Stimulated activated CD4-positive, alpha-beta T cell treated with anti-CD3 and anti-CD28 coated beads, Interleukin-12 subunit alpha, Interleukin-12 subunit beta, amount 100 ng/mL, for 48 hours (primary cell): ENCODE results near the gene CTNNA2.
"Not testable (repeated sequence)": the region's sequence is repeated elsewhere in the genome, so short reads cannot be mapped to it uniquely, and the experiment has no call there.

Source experiments
- DNase-seq, 3 donors: peaks; one replicate each; pipeline ENCODE4 v3.0.0-alpha.2; 2020; ENCODE audit warnings: low read depth in 2 of 3, low spot score in 1 of 3

The CTNNA2 gene

GRCh38 chr2:80185091-80185490 lies 672.2 kb downstream of the CTNNA2 start:
- DNase-seq = no peak

GRCh38 chr2:80186262-80186661 lies 673.4 kb downstream of the CTNNA2 start:
- DNase-seq = no peak

DNA sequence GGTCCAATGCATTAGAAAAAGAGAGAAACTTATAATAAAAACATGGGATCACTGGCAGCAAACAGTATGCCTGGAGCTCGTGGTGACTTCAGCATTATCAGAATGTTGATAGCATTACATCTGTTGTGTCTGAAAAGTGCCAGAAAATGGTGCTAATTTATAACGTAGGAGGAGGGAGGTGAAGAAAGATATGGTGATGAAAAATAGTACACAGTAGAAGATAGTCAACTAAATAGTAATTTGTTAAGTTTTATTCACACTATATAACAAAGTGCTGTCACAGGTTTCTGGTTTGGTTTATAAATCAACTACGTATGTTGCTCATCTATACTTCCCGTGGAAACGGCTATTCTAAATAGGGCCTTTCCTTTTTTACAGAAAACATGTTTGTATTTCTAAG lies 674.3 kb downstream of the CTNNA2 start:
- no peak for DNase-seq

DNA sequence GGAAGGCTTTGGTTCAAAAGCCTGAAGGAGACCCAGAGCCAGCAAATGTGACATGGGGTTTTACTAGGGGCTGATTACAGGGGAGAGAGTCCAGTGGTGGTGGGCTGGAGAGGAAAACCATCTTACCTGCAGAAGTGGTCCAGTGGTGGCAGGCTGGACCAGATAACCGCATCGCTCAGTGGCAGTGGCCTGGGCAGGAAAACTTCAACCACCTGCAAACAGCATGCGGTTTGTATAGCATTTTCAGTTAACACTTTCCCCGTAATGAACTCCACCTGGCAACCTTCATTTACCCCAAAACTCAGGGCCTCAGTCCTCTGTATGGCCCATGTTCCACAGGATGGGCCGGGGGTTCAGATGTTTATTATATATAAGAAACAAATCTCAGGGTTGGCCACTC lies 677.3 kb downstream of the CTNNA2 start:
- DNase-seq = no peak

- no peak for DNase-seq
Observed at GRCh38 chr2:80193566-80193965, 680.7 kb downstream of the CTNNA2 start.

GRCh38 chr2:80195034-80195433 lies 682.2 kb downstream of the CTNNA2 start:
- no peak for DNase-seq

- no peak for DNase-seq
Observed at GRCh38 chr2:80198042-80198441, 685.2 kb downstream of the CTNNA2 start.

GRCh38 chr2:80199504-80199903 lies 686.7 kb downstream of the CTNNA2 start:
- DNase-seq = no peak

GRCh38 chr2:80203929-80204328 lies 691.1 kb downstream of the CTNNA2 start:
- not testable (repeated sequence) for DNase-seq

GRCh38 chr2:80205498-80205897 lies 692.6 kb downstream of the CTNNA2 start:
- DNase-seq = no peak

DNA sequence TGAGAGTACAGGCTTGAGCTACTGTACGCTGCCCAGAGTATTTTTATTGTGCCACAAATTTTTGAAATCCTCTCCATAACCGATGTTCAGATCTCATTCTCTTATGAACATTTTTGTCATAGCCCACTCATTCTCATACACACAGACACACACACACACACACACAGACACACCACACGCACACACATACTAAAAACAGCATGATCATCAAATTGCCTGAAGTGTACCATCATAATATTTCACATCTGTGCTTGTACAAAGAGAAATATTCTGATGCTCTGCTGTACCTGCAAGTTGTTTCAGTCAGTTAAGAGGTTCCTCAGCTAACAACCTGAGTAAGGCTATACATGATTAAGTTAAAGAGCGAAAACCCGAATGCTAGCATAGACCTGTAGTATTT lies 696.6 kb downstream of the CTNNA2 start:
- DNase-seq = no peak

DNA sequence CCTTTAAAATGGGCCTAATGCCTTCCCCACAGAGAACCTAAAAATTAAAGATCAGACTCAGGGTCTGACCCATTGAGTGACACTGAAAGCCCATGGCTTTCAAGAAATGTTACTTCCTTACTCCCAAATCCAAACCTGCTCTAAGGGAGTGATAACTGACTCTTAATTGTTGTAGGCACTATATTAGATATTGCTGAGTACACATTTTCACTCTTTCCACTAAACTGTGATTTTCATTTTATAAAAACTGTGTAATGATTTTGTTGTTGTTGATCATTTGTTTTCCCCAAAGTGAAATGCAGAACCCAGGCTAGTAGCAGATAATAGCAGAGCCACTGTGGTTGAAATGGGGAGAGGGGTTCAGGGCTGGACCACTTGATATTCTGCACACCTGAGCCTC lies 704.6 kb downstream of the CTNNA2 start:
- DNase-seq = no peak

- no peak for DNase-seq
Observed at GRCh38 chr2:80222644-80223043, 709.8 kb downstream of the CTNNA2 start.

DNA sequence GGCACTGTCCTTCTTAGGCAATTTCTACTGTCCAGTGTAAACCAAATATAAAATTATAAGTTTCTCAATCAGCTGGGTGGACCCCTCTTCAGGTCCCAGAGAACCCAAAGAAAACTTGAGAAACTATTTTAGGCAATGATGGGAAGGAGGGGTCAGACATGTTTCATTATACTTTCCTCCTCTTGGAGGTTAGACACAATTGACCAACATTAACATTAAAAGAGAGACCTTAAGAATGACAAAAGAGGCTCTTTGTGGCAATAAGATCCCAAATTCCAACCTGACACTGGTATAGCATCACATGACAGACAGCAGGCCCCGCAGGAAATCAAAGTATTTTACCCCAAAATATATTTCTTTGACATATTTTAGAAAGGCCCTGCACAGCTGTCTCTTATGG lies 718.6 kb downstream of the CTNNA2 start:
- DNase-seq = no peak

DNA sequence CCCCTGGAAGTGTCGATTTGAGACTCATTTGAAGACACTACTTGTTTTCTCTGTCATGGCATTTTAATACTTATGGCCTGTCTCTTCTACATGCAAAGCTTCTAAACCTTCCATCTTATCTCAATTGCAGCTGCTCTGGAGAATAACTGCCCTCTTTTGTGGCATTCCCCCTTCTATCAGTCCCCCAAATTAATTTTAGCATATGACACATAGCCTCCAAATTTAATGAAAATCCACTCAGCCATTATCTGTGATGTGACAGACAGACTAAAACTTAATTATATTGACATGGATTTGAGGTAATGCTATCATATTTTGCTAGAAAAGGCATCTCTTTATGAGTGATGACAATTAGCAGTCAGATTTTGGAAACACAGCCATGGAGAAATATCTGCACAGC lies 720.5 kb downstream of the CTNNA2 start:
- no peak for DNase-seq

DNA sequence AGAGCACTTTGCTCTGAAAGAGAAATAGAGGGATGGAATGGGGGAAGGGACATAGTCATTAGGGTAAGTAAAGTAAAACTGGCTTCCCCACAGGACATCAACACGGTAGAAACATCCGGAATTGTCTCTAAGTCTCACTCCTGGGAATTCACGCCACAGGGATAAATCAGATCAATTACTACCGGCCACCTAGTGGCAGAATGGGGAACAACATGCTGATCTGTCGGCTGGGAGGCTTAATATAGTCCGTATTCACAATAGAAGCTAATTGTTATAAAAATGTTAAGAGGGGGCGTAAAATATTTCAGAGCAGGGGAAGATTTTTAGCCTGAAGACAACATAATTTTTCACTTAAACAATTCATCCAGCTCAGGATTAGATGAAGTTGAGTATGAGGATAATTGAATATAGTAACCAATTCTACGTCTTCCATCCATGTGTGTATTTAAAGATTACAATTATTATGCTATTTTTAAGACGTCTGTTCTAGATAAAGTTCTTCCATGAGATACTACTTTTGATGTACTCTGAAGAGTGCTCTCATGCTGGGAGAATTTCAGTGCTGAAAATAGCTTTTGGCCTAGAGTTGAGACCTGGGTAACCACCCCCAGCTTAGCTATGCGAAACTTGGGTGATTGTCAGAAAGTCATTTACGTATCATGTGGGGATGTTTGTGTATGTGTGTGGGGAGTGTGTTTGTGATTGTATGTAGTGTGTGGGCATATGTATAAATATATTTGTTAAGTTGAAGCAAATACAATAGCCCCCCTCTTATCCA lies 726.0 kb downstream of the CTNNA2 start:
- peak; percentile 0 to 11 (median 3) for DNase-seq

- DNase-seq = no peak
Observed at GRCh38 chr2:80242355-80242910, 729.6 kb downstream of the CTNNA2 start.

DNA sequence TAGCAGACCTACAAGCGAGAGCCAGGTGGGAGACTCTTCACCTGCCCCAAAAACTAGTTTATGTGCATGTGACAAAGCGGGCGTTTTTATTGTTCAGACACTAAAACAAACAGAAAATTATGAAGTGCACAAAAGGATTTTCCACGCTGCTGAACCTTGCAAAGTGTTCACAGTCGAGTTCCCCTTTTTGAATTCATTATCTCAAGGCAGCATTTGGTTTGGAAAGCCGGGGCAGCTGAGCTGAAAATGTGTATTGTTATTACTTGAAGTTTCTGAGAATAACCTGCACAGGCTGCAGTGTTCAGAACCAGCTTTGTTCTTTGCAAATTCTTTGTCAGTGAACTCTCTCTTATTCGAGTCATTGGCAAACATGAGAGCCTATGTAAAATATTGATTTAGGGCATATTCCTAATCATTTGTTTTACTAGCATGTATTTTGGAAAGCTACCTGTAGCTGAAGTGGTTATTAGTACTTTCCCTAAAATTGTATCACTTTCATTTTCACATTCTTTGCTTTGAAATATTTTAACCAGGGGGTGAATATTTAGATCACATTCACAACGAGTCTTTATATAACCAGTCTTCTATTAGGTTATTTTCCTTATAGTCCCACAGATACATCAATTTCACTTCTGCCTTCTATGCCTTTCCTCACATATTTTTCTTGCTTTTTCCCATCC lies 732.2 kb downstream of the CTNNA2 start:
- DNase-seq = no peak

GRCh38 chr2:80246534-80246933 lies 733.7 kb downstream of the CTNNA2 start:
- DNase-seq = no peak

GRCh38 chr2:80247339-80247738 lies 734.5 kb downstream of the CTNNA2 start:
- DNase-seq = no peak

DNA sequence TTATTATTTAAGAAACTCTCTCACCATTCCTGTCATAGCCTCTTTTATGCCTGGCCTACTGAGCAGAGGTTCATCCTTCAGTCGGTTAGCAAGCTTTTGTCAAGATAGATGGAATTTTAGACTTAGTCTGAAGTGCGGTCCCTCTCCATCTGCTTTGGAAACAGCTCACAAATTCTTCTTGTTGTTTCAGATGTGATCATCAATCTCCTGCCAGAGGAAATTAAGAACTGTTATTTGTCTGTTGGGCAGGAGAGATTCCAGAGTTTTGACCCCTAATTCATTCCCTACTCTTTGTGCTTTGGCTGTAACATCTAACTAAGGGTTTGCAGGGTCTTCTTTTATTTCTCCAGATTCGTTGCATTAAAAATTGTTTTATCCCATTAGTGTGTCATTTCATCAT lies 735.3 kb downstream of the CTNNA2 start:
- DNase-seq = no peak

DNA sequence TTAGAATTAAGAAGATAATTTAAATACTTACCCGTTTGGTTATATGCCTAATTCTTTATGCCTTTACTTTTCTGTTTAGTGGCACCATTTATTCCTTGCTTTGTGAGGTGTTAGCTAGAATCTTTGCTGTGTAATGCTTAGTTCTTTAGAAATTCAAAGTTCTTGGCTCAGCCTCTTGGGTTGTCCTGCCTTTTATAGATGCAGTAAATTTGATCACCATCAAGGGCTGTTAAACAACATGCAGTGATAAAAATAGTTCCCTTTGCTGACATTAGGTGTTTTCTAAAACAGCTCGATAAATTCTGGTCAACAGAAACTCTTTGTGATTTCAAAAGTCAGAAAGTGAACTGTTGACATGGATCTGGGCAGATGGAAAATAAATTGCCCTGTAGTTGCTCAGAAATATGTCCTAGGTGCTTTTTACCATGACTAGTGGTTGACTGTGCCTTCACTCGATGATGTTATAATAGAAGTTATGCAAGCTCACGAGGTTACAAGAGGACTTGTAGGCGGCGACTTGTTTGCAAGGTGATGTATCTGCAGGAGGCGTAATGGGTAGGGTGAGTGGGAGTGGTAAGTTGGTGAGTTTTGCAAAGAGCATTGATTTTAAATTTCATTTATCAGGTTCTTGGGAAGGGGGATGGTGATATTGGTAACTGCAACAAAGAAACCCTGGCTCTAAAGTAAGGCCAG lies 739.6 kb downstream of the CTNNA2 start:
- DNase-seq = no peak
